Left ventricle myocardium inferior (tissue), 1 donor: Measurements from ENCODE around the gene PTPRO. TPM values are rescaled to one million over a fixed set of nuclear protein-coding genes. Genes with fewer than 3 reads are reported as not detected.

Experiments
- DNase-seq: peaks from one replicate; pipeline ENCODE4 v3.0.0-alpha.2; 2020
- H3K27ac ChIP-seq: fragments of 200-600 bp; replicated peaks from 2 replicates; pipeline ENCODE4 v1.8.0; 2021
- H3K27me3 ChIP-seq: fragments of 200-600 bp; 2 replicates; pipeline ENCODE4 v1.8.0; 2021; ENCODE audit warnings: low read depth
- H3K36me3 ChIP-seq: fragments of 200-600 bp; 2 replicates; pipeline ENCODE4 v1.8.0; 2021
- H3K4me1 ChIP-seq: fragments of 200-600 bp; 2 replicates; pipeline ENCODE4 v1.8.0; 2021
- H3K4me3 ChIP-seq: fragments of 200-600 bp; 2 replicates; pipeline ENCODE4 v1.8.0; 2021; ENCODE audit warnings: mild to moderate bottlenecking, moderate library complexity
- H3K9me3 ChIP-seq: fragments of 200-600 bp; replicated peaks from 2 replicates; pipeline ENCODE4 v1.8.0; 2021
- CTCF ChIP-seq: fragments of 200-600 bp; IDR thresholded peaks from 2 replicates; pipeline ENCODE4 v1.8.0; 2021; ENCODE audit warnings: antibody characterized with exemption, mild to moderate bottlenecking, borderline replicate concordance
- intact Hi-C: fragments of 100-400 bp; cut with micrococcal nuclease; formaldehyde crosslinking; loops from one replicate; pipeline ENCODE4 v1.11.0; 2022
- total RNA-seq: library from RNA; stranded (reverse); fragmentation: NEBNext Ultra II Directional; extraction: Animal tissue kit (Norgen Biotek cat#: 25700); gene quantifications from one replicate; pipeline ENCODE4 v1.2.1, GENCODE V29; 2021
- donor health status: DM: no; HTN: yes; CAD: no; lungs with severe emphysema.

Gene PTPRO
- total RNA-seq, 1 donor from 2014 or later = 0.82 TPM

GRCh38 chr12:15458008-15458407, 135.7 kb downstream of the PTPRO start:
- intact Hi-C loops = no loop called here
- H3K4me3 ChIP-seq = no peak overlapping the region
- no peak for TF ChIP-seq CTCF

GRCh38 chr12:15468911-15469310, 146.6 kb downstream of the PTPRO start:
- no peak overlapping the region for H3K27ac ChIP-seq
- H3K36me3 ChIP-seq = no peaks in the 10 kb centered on the region
- peaks cover 7% of the 10 kb centered on the region for H3K27me3 ChIP-seq
- TF ChIP-seq CTCF = no peak
- intact Hi-C loops = no loop called here
- no peak for DNase-seq
- no peak overlapping the region for H3K4me3 ChIP-seq
- H3K9me3 ChIP-seq = no peaks in the 10 kb centered on the region
- no peaks in the 10 kb centered on the region for H3K4me1 ChIP-seq

More at GRCh38 chr12:15458008-15458407, 135.7 kb downstream of the PTPRO start:
- peaks cover 4% of the 10 kb centered on the region for H3K27me3 ChIP-seq
- peaks cover 52% of the 10 kb centered on the region for H3K9me3 ChIP-seq
- no peaks in the 10 kb centered on the region for H3K4me1 ChIP-seq
- no peak for DNase-seq
- no peak overlapping the region for H3K27ac ChIP-seq
- no peaks in the 10 kb centered on the region for H3K36me3 ChIP-seq

- Histone ChIP-seq H3K4me3 (no peak overlapping the region), H3K9me3 (no peaks in the 10 kb centered on the region), H3K27ac (no peak overlapping the region), H3K36me3 (no peaks in the 10 kb centered on the region), H3K27me3 (peaks cover 7% of the 10 kb centered on the region), H3K4me1 (no peaks in the 10 kb centered on the region)
- TF ChIP-seq CTCF = no peak
- intact Hi-C loops = no loop called here
- DNase-seq = no peak
Observed at GRCh38 chr12:15469356-15469755, 147.0 kb downstream of the PTPRO start.

GRCh38 chr12:15472036-15472435, 149.7 kb downstream of the PTPRO start:
- Histone ChIP-seq H3K4me3 (no peak overlapping the region), H3K9me3 (peaks cover 3% of the 10 kb centered on the region), H3K27me3 (peaks cover 7% of the 10 kb centered on the region), H3K36me3 (no peaks in the 10 kb centered on the region), H3K4me1 (no peaks in the 10 kb centered on the region), H3K27ac (no peak overlapping the region)
- TF ChIP-seq CTCF = no peak
- intact Hi-C loops = no loop called here
- no peak for DNase-seq

- intact Hi-C loops = no loop called here
- H3K36me3 ChIP-seq = no peaks in the 10 kb centered on the region
- peaks cover 3% of the 10 kb centered on the region for H3K9me3 ChIP-seq
- H3K4me3 ChIP-seq = no peak overlapping the region
- peaks cover 1% of the 10 kb centered on the region for H3K27me3 ChIP-seq
- TF ChIP-seq CTCF = no peak
- no peak overlapping the region for H3K27ac ChIP-seq
- H3K4me1 ChIP-seq = no peaks in the 10 kb centered on the region
- DNase-seq = no peak
Observed at GRCh38 chr12:15474766-15475165, 152.5 kb downstream of the PTPRO start.

- intact Hi-C loops = no loop called here
- Histone ChIP-seq H3K27ac (no peak overlapping the region), H3K36me3 (no peaks in the 10 kb centered on the region), H3K4me3 (no peak overlapping the region), H3K4me1 (no peaks in the 10 kb centered on the region), H3K9me3 (peaks cover 3% of the 10 kb centered on the region), H3K27me3 (peaks cover 9% of the 10 kb centered on the region)
- no peak for DNase-seq
- no peak for TF ChIP-seq CTCF
Observed at GRCh38 chr12:15477761-15478160, 155.5 kb downstream of the PTPRO start.
